Umbilical cord (tissue), 2 donors: Measurements from ENCODE around the gene FOLR3. TPM values are rescaled to one million over a fixed set of nuclear protein-coding genes. Genes with fewer than 3 reads are reported as not detected.
"Not testable (repeated sequence)": the region's sequence is repeated elsewhere in the genome, so short reads cannot be mapped to it uniquely, and the experiment has no call there.

ENCODE experiments used
- DNase-seq: peaks from one replicate; pipeline ENCODE4 v3.0.0-alpha.2; 2015; ENCODE audit warnings: low spot score
- total RNA-seq: library from RNA; depleted of rRNA; stranded (reverse); fragments of >200 nt; gene quantifications from one replicate; pipeline ENCODE4 v1.2.3, GENCODE V29; 2014; ENCODE audit warnings: low replicate concordance; ENCODE audit not compliant: insufficient read depth

Gene FOLR3
- total RNA-seq, 1 donor from 2014 or later: not detected

- DNase-seq: no peak
Observed at GRCh38 chr11:72123117-72123653, 12.3 kb upstream of the FOLR3 start.

- no peak for DNase-seq
Observed at GRCh38 chr11:72124046-72124445, 11.5 kb upstream of the FOLR3 start.

- no peak for DNase-seq
Observed at GRCh38 chr11:72125956-72126355, 9.6 kb upstream of the FOLR3 start.

- DNase-seq: no peak
Observed at GRCh38 chr11:72127923-72128322, 7.6 kb upstream of the FOLR3 start.

- no peak for DNase-seq
Observed at GRCh38 chr11:72129381-72129780, 6.1 kb upstream of the FOLR3 start.

GRCh38 chr11:72132646-72133045 is 2.9 kb upstream of the FOLR3 start:
- DNase-seq: no peak

GRCh38 chr11:72135891-72136683 is 562 bp downstream of the FOLR3 start:
- DNase-seq: no peak

GRCh38 chr11:72136684-72137262 is 1.2 kb downstream of the FOLR3 start:
- no peak for DNase-seq

GRCh38 chr11:72138821-72139390 is 3.4 kb downstream of the FOLR3 start:
- DNase-seq: no peak

- no peak for DNase-seq
Observed at GRCh38 chr11:72139500-72139899, 4.0 kb downstream of the FOLR3 start.

- no peak for DNase-seq
Observed at GRCh38 chr11:72140661-72141060, 5.1 kb downstream of the FOLR3 start.

- no peak for DNase-seq
Observed at GRCh38 chr11:72141066-72141465, 5.5 kb downstream of the FOLR3 start.

GRCh38 chr11:72142086-72142485 is 6.6 kb downstream of the FOLR3 start:
- DNase-seq: not testable (repeated sequence)

GRCh38 chr11:72142543-72142942 is 7.0 kb downstream of the FOLR3 start:
- not testable (repeated sequence) for DNase-seq

GRCh38 chr11:72144807-72145565 is 9.5 kb downstream of the FOLR3 start:
- peak; percentile 25 for DNase-seq

- no peak for DNase-seq
Observed at GRCh38 chr11:72146625-72147024, 11.1 kb downstream of the FOLR3 start.

GRCh38 chr11:72150882-72151281 is 15.4 kb downstream of the FOLR3 start:
- DNase-seq: no peak

- not testable (repeated sequence) for DNase-seq
Observed at GRCh38 chr11:72153874-72154273, 18.3 kb downstream of the FOLR3 start.

- DNase-seq: no peak
Observed at GRCh38 chr11:72154816-72155215, 19.3 kb downstream of the FOLR3 start.

GRCh38 chr11:72155751-72156150 is 20.2 kb downstream of the FOLR3 start:
- DNase-seq: no peak

GRCh38 chr11:72157131-72157530 is 21.6 kb downstream of the FOLR3 start:
- no peak for DNase-seq

GRCh38 chr11:72160319-72160718 is 24.8 kb downstream of the FOLR3 start:
- DNase-seq: no peak
